ENCODE data around the gene SEC14L2.

Gene SEC14L2

DNA sequence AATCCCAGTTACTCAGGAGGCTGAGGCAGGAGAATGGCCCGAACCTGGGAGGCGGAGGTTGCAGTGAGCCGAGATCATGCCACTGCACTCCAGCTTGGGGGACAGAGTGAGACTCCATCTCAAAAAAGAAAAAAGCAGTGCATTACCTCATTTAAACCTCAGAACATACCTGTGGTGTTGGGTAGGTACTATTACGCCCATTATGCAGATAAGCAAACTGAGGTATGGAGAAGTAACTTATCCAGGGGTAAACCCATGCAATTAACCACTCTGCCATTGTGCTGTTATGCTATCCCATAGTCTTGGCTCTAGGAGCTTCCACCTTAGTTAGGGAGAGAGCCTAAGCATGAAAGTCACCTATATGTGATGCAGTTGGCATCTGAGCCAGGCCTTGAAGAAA is 77.3 kb downstream of the SEC14L2 start:
- Histone ChIP-seq H3K27me3 (replicated peaks; ENCODE audit: control insufficient read depth, insufficient read depth, low read length) (peaks cover 1% of the 10 kb centered on the region), H3K36me3 (ENCODE audit: control insufficient read depth, insufficient read depth, low read length) (no peaks in the 10 kb centered on the region), H3K4me3 (replicated peaks; ENCODE audit: low read depth, low read length) (no peak overlapping the region)
- TF ChIP-seq, protein P1, sequence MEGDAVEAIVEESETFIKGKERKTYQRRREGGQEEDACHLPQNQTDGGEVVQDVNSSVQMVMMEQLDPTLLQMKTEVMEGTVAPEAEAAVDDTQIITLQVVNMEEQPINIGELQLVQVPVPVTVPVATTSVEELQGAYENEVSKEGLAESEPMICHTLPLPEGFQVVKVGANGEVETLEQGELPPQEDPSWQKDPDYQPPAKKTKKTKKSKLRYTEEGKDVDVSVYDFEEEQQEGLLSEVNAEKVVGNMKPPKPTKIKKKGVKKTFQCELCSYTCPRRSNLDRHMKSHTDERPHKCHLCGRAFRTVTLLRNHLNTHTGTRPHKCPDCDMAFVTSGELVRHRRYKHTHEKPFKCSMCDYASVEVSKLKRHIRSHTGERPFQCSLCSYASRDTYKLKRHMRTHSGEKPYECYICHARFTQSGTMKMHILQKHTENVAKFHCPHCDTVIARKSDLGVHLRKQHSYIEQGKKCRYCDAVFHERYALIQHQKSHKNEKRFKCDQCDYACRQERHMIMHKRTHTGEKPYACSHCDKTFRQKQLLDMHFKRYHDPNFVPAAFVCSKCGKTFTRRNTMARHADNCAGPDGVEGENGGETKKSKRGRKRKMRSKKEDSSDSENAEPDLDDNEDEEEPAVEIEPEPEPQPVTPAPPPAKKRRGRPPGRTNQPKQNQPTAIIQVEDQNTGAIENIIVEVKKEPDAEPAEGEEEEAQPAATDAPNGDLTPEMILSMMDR (IDR thresholded peaks at IDR 0.05; ENCODE audit: insufficient read depth, low read length, poor library complexity, severe bottlenecking), result no peak
- no peak for DNase-seq (ENCODE audit: extremely low read depth, insufficient read length)

Data from GM06990 (cell line).